WTC11 (cell line): ENCODE data around the gene TRIM45. TPM values are rescaled to one million over a fixed set of nuclear protein-coding genes. Genes with fewer than 3 reads are reported as not detected.

Source experiments
- ATAC-seq: fragments of 200-7000 bp; cut with Tn5 transposase; 2 replicates; pipeline ENCODE4 v1.10.0; 2021; ENCODE audit warnings: mild to moderate bottlenecking, moderate library complexity
- CTCF ChIA-PET: fragments of 300-600 bp; sonication (Branson Sonifier 250); formaldehyde crosslinking; loops from one replicate; lab custom pipeline; 2021; ENCODE audit warnings: antibody characterized with exemption; lab: Charles Lee
- POLR2A ChIA-PET: fragments of 350-600 bp; sonication (Branson Sonifier 250); formaldehyde crosslinking; loops from one replicate; lab custom pipeline; 2021; ENCODE audit warnings: antibody characterized with exemption; lab: Charles Lee
- DNase-seq: peaks from one replicate; pipeline ENCODE4 v3.0.0; 2021; ENCODE audit warnings: low spot score
- H3K27ac Mint-ChIP-seq: 2 replicates; pipeline ENCODE4 v1.8.0; 2021; ENCODE audit warnings: mixed read lengths
- H3K27me3 Mint-ChIP-seq: 2 replicates; pipeline ENCODE4 v1.8.0; 2021; ENCODE audit warnings: low read depth, mild to moderate bottlenecking, moderate library complexity, mixed read lengths
- H3K36me3 Mint-ChIP-seq: 2 replicates; pipeline ENCODE4 v1.8.0; 2021; ENCODE audit warnings: mixed read lengths
- H3K4me1 Mint-ChIP-seq: 2 replicates; pipeline ENCODE4 v1.8.0; 2022; ENCODE audit warnings: mixed read lengths
- H3K4me3 Mint-ChIP-seq: 2 replicates; pipeline ENCODE4 v1.8.0; 2021; ENCODE audit warnings: mild to moderate bottlenecking, moderate library complexity, mixed read lengths
- H3K9me3 Mint-ChIP-seq: 2 replicates; pipeline ENCODE4 v1.8.0; 2021; ENCODE audit warnings: mixed read lengths
- CDX4 ChIP-seq: fragments of 250-450 bp; sonication (Bioruptor Pico); IDR thresholded peaks from 2 replicates; pipeline ENCODE4 v1.9.0; 2021; ENCODE audit warnings: moderate library complexity, mild to moderate bottlenecking, inconsistent platforms, borderline replicate concordance
- ELF4 ChIP-seq: sonication (generic); formaldehyde crosslinking; IDR thresholded peaks from 2 replicates; pipeline ENCODE4 v1.8.1; 2022; ENCODE audit warnings: low read depth, mild to moderate bottlenecking, moderate library complexity, missing genetic modification reagents
- FOXK1 ChIP-seq: sonication (generic); formaldehyde crosslinking; IDR thresholded peaks from 2 replicates; pipeline ENCODE4 v1.8.0; 2022; ENCODE audit warnings: mild to moderate bottlenecking, moderate library complexity, missing genetic modification reagents
- FOXP1 ChIP-seq: sonication (generic); formaldehyde crosslinking; IDR thresholded peaks from 2 replicates; pipeline ENCODE4 v1.8.0; 2022; ENCODE audit warnings: missing genetic modification reagents, mild to moderate bottlenecking, moderate library complexity, borderline replicate concordance
- FOXP4 ChIP-seq: sonication (generic); formaldehyde crosslinking; IDR thresholded peaks from 2 replicates; pipeline ENCODE4 v1.8.0; 2022; ENCODE audit warnings: mild to moderate bottlenecking, missing genetic modification reagents
- MLX ChIP-seq: sonication (generic); formaldehyde crosslinking; IDR thresholded peaks from 2 replicates; pipeline ENCODE4 v1.8.1; 2023; ENCODE audit warnings: mild to moderate bottlenecking, missing genetic modification reagents, moderate library complexity
- PRDM15 ChIP-seq: sonication (generic); formaldehyde crosslinking; IDR thresholded peaks from 2 replicates; pipeline ENCODE4 v1.8.0; 2022; ENCODE audit warnings: missing genetic modification reagents
- SMAD4 ChIP-seq: sonication (generic); formaldehyde crosslinking; IDR thresholded peaks from 2 replicates; pipeline ENCODE4 v1.8.0; 2022; ENCODE audit warnings: mild to moderate bottlenecking, missing genetic modification reagents
- TCF7 ChIP-seq: sonication (generic); formaldehyde crosslinking; IDR thresholded peaks from 2 replicates; pipeline ENCODE4 v1.8.0; 2022; ENCODE audit warnings: mild to moderate bottlenecking, low read depth, missing genetic modification reagents, moderate library complexity
- ZNF416 ChIP-seq: fragments of 250-450 bp; sonication (Bioruptor Pico); IDR thresholded peaks from 2 replicates; pipeline ENCODE4 v1.9.0; 2021; ENCODE audit warnings: mild to moderate bottlenecking, inconsistent platforms
- ZNF512 ChIP-seq: sonication (generic); formaldehyde crosslinking; IDR thresholded peaks from 2 replicates; pipeline ENCODE4 v1.8.1; 2022; ENCODE audit warnings: missing genetic modification reagents, borderline replicate concordance
- ZNF532 ChIP-seq: fragments of 250-450 bp; sonication (Bioruptor Pico); IDR thresholded peaks from 2 replicates; pipeline ENCODE4 v1.9.0; 2021; ENCODE audit warnings: mild to moderate bottlenecking, borderline replicate concordance
- ZNF671 ChIP-seq: fragments of 250-450 bp; sonication (Bioruptor Pico); IDR thresholded peaks from 2 replicates; pipeline ENCODE4 v1.8.0; 2021; ENCODE audit warnings: mild to moderate bottlenecking
- total RNA-seq: library from RNA; stranded (reverse); gene quantifications from 3 replicates; pipeline ENCODE4 v1.2.3, GENCODE V29; 2021

The TRIM45 gene
- total RNA-seq, 1 experiment from 2014 or later: 11.8 TPM

GRCh38 chr1:117128323-117129079, 7.0 kb upstream of the TRIM45 start (continued):
- TF ChIP-seq MLX (no peak), PRDM15 (CRISPR knock-in tag) (no peak), ZNF532 (CRISPR knock-in tag) (no peak), FOXP1 (CRISPR knock-in tag) (no peak), ZNF512 (no peak), FOXP4 (no peak), ZNF416 (CRISPR knock-in tag) (no peak)

GRCh38 chr1:117127795-117128194, 6.2 kb upstream of the TRIM45 start:
- TF ChIP-seq TCF7: no peak
- TF ChIP-seq FOXK1 (CRISPR knock-in tag): no peak
- Mint-ChIP-seq H3K4me3 (no peak overlapping the region), H3K27me3 (no peaks in the 10 kb centered on the region), H3K9me3 (no peaks in the 10 kb centered on the region), H3K4me1 (peaks cover 15% of the 10 kb centered on the region), H3K36me3 (no peaks in the 10 kb centered on the region), H3K27ac (no peak overlapping the region)
- DNase-seq (no peak), ATAC-seq (peak; percentile 48)
- ChIA-PET POLR2A (no interaction called here), CTCF (interaction anchor here (0.6 to 2.2 kb wide), 9 partner anchors 9 to 157 kb away, joined by 3 to 51 read pairs (median 8); partner anchors contain the start of gene TTF2)

GRCh38 chr1:117124661-117125060, 3.1 kb upstream of the TRIM45 start:
- POLR2A ChIA-PET: no interaction called here
- Mint-ChIP-seq H3K9me3 (no peaks in the 10 kb centered on the region), H3K36me3 (no peaks in the 10 kb centered on the region)

More at GRCh38 chr1:117124661-117125060, 3.1 kb upstream of the TRIM45 start:
- no peak for ATAC-seq
- peaks cover 25% of the 10 kb centered on the region for H3K4me1 Mint-ChIP-seq
- no peak for TF ChIP-seq ZNF512
- no peak for TF ChIP-seq ZNF671 (CRISPR knock-in tag)
- no peak for TF ChIP-seq SMAD4 (CRISPR knock-in tag)
- TF ChIP-seq FOXK1 (CRISPR knock-in tag): no peak
- TF ChIP-seq ELF4 (CRISPR knock-in tag): no peak
- no peak for TF ChIP-seq CDX4
- TF ChIP-seq, all 79 proteins: peak for 0
- no peak overlapping the region for H3K27ac Mint-ChIP-seq
- no peaks in the 10 kb centered on the region for H3K27me3 Mint-ChIP-seq
- H3K4me3 Mint-ChIP-seq: no peak overlapping the region
- CTCF ChIA-PET: interaction anchor here (5.3 kb wide), 1 partner anchor 161 kb away, joined by 63 read pairs; no protein-coding TSS in a partner anchor
- DNase-seq: no peak
